ENCODE measurements around the gene CYP19A1.
A peak's percentile ranks its signal among the peaks of the same experiment; 100 is the strongest.

Gene CYP19A1

GRCh38 chr15:51203797-51204196, 134.6 kb downstream of the CYP19A1 start:
- TF ChIP-seq SPI1 (IDR thresholded peaks at IDR 0.05; ENCODE audit: borderline replicate concordance, low read depth) (no peak), CTCF (IDR thresholded peaks at IDR 0.05; ENCODE audit: insufficient read depth, low read length) (no peak), REST (IDR thresholded peaks at IDR 0.05; ENCODE audit: insufficient replicate concordance, low read depth) (no peak), POLR2AphosphoS5 (IDR thresholded peaks at IDR 0.05; ENCODE audit: low read depth) (no peak), GABPA (IDR thresholded peaks at IDR 0.05; ENCODE audit: low read depth) (no peak)
- Histone ChIP-seq H3K27ac (replicated peaks) (no peak overlapping the region), H3K4me3 (replicated peaks; ENCODE audit: insufficient read depth, low read length) (no peak overlapping the region), H3K27me3 (ENCODE audit: insufficient read depth, poor library complexity, severe bottlenecking) (no peaks in the 10 kb centered on the region)
- no peak for DNase-seq (ENCODE audit: low read depth in 1 of 2, low spot score in 1 of 2)

GRCh38 chr15:51202783-51203182, 135.6 kb downstream of the CYP19A1 start:
- TF ChIP-seq GABPA (IDR thresholded peaks at IDR 0.05; ENCODE audit: low read depth) = no peak
- TF ChIP-seq SPI1 (IDR thresholded peaks at IDR 0.05; ENCODE audit: borderline replicate concordance, low read depth) = peak; percentile 96
- TF ChIP-seq REST (IDR thresholded peaks at IDR 0.05; ENCODE audit: insufficient replicate concordance, low read depth) = no peak
- TF ChIP-seq CTCF (IDR thresholded peaks at IDR 0.05; ENCODE audit: insufficient read depth, low read length) = no peak
- no peak for TF ChIP-seq POLR2AphosphoS5 (IDR thresholded peaks at IDR 0.05; ENCODE audit: low read depth)
- Histone ChIP-seq H3K4me3 (replicated peaks; ENCODE audit: insufficient read depth, low read length) (no peak overlapping the region), H3K27me3 (ENCODE audit: insufficient read depth, poor library complexity, severe bottlenecking) (no peaks in the 10 kb centered on the region), H3K27ac (replicated peaks) (no peak overlapping the region)
- peak; percentile 47 to 66 for DNase-seq (ENCODE audit: low read depth in 1 of 2, low spot score in 1 of 2)

- Histone ChIP-seq H3K4me3 (replicated peaks; ENCODE audit: insufficient read depth, low read length) (no peak overlapping the region), H3K27ac (replicated peaks) (no peak overlapping the region), H3K27me3 (ENCODE audit: insufficient read depth, poor library complexity, severe bottlenecking) (no peaks in the 10 kb centered on the region)
- TF ChIP-seq REST (IDR thresholded peaks at IDR 0.05; ENCODE audit: insufficient replicate concordance, low read depth) (no peak), GABPA (IDR thresholded peaks at IDR 0.05; ENCODE audit: low read depth) (no peak), POLR2AphosphoS5 (IDR thresholded peaks at IDR 0.05; ENCODE audit: low read depth) (no peak), SPI1 (IDR thresholded peaks at IDR 0.05; ENCODE audit: borderline replicate concordance, low read depth) (no peak), CTCF (IDR thresholded peaks at IDR 0.05; ENCODE audit: insufficient read depth, low read length) (no peak)
- DNase-seq (ENCODE audit: low read depth in 1 of 2, low spot score in 1 of 2) = no peak
Observed at GRCh38 chr15:51201581-51201980, 136.8 kb downstream of the CYP19A1 start.

Data from HL-60 (cell line).